TTC549 (cell line): ENCODE data around the gene EPSTI1.

Experiments used
- FAIRE-seq: peaks from 2 replicates; lab custom pipeline; 2012; peaks lifted over from hg19 to GRCh38; lab: Jason Lieb, UNC

Gene EPSTI1

DNA sequence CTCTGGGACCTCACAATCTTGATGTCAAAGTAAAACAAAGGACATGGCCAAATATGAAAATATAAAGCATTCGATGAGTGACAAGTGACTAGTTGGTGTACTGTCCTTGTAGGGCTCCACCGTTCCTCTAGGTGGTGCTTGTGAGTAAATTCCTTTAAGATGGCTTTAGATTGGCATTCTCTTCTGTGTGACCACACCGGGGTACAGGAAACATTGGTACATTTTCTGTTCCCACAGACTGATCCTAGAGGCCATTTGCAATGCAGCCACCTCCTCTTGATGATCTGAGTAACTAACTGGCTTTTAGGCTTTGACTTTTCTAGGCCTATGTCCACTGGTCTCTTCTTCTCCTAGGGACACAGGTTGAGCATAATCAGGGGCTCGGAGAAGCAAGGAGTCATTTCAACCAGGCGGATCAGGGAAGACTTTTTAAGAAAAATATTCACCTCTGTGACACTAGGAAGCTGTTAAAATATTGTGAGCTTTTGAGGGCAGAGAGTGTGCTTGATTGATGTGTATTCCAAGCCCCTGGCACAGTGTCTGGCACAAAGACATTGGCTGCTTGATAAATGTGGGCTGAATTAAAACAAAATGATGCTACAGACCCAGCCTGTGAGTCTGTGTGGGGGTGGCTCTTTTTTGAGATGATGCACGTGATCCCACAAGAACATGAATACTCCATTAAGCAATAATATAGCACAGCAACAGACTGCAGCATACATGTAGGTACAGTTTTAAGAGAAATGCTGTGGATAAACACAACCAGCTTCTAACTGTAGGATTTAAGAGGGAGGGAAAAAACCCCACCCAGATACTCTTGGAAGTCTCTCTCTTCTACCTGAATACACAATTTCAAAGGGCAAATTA is 21.0 kb downstream of the EPSTI1 start:
- peak; percentile 7 for FAIRE-seq

DNA sequence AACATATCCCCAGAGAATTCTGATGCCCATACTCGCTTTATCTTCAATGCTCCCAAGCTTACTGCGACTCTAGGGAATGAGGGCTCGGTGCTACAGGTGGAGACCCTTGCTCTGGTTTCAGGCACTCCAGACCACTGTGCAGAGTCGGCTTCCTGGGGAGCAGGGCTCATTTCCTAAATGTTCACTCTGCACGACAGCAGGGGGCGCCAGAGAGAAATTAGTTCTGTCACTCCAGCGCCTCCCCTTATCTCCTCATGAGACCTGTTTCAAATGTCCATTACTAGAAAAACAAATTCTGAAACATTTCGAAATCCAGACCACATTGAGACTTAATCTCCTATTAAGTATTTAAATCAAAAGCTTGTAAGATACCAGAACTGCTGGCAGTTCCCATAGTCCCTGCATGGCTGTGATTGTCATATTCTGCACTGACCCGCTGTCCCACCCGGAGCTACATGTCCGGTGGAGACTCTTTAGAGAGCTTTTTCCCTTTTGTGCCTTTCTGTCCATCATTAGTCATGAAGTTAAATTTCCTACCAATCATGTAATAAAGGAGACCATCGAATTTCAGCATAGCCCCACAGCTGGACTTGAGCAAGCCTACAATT is 22.4 kb downstream of the EPSTI1 start:
- no peak for FAIRE-seq

DNA sequence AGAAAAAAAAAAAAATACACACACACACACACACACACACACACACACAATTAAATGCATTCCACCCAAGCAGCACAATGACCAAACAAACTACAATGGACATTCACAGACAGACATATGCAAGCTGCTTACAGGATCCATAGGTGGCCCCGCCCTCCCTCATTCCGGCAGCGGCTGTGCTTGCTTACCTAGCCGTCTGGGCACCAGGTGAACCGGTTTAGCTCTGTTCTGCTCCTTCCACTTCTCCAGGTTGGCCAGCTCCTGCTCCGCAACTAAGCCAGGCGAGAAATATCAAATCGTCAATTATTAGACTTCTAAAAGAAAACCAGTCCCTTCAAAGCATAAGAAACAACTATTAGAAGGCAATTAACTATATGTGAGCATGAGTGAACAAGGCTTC is 23.1 kb downstream of the EPSTI1 start:
- no peak for FAIRE-seq

DNA sequence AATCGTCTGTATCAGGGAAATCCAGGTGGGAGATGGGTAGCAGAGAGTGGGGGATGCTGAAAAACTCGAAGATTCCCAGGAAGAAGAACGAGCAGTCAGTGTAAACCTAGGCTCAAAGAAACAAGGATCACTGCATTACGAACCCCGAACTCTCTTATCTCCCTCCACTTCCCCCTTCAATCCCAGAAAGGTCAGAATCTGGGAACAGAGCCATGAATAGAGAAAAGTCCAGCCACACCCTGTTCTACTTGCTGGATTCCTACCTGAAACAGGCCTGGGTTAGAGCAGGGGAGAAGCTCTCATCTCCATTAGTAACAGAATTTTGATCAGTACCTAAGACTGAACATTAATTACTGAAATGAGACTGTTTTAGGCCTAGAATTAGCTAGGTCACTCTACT is 24.4 kb downstream of the EPSTI1 start:
- FAIRE-seq, result no peak

DNA sequence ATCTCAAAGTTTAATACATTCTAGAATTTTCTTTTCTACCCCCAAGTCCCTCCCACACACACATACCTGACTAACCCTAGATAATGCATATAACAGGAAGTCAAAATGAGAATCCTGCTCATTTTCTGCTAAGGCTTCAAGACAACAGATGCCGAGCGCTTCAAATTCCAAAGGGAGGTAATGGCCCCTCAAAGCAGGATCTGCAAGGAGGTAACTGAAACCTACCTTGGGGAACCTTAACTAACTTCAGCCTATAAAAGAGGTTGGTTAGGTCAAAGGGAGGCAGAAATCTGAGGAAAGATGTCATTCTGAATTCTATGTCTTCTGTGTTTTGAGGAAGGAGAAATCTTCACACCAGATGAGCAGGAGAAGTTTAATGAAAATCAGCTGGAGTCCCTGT is 26.8 kb downstream of the EPSTI1 start:
- FAIRE-seq, result no peak

DNA sequence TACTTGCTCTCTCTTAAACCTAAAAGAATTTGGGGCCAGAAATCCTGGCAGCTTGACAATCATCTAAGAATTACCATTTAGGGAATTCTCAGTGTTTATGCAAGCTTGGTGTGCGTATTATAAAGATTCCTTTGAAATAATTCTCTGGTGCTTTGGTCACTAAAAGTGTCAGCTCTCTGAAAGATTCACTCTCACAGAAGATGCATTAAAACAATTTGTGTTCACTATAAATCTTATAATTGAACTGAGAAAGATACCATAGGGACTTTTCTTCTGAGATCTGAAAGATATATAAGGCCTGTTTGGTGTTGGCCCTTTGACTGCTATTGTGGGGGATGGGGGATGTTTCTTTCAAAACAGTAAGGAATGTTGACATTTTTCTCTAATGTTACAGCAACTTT is 27.3 kb downstream of the EPSTI1 start:
- no peak for FAIRE-seq

DNA sequence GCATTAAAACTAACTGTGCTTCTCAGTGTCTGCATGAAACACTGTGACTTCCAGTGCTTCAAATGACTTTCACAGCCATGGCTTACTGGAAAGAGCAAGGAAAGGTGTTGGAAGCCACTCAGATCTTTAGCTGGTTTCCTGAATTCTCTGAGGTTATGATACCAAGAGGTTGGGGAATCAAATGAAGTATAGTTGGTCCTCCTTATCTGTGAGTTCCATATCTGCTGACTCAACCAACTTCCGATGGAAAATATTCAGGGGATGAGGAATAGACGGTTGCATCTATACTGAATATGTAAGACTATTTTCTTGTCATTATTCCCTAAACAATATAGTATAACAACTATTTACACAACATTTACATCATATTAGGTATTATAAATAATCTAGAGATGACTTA is 32.4 kb downstream of the EPSTI1 start:
- no peak for FAIRE-seq

DNA sequence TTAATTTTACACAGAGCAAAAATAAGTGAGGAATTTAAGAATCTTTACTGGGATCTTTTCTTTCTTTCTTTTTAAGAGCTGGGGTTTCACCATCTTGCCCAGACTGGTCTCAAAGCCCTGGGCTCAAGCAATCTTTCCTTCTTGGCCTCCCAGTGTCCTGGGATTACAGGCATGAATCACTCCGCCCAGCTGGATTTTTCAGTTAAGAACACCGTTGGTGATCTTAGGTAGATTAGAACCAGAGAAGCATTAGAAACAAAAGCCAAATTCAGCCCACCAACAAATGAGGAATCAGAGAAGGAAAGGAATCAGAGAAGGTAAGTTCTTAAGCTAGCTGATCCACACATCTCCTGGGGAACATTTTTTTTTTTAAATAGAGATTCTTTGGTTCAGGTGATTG is 34.2 kb downstream of the EPSTI1 start:
- FAIRE-seq, result no peak

DNA sequence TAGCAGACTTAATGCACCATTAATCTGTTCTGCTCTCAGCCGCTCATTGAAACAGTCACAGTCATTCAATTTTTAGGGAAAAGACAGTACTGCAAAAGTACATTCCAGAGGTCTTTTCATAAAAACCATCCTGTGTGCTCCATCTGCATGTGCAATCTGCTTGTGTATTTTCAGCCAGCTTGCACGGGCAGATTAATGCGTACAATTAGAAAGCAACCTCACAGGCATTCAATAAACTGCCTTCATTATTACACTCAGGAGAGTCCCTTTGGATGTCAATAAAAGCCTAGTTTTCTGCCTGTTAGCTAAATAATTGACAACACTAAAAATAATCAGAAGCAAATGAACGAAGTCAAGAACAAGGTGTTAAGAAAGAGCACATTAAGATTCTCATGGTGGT is 41.9 kb downstream of the EPSTI1 start:
- FAIRE-seq, result no peak

DNA sequence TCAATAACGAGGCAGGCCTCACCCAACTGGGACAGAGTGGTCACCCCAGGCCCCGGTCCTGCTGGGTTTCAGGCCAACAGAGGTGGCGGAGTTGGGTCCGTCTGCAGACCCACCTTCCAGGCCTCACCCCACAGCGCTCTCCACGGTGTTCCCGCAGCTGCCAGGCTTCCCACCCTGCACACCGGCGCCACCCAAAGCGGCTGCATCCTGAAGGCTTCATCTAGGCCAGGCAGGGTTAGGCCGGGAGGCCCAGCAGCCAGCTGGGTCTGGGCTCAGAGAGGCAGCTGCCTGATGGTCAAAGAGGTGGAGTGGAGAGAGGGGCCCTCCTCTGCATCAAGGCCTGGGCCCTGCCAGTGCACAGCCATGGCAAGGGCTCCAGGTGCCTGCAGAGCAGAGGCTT is 44.1 kb downstream of the EPSTI1 start:
- no peak for FAIRE-seq

DNA sequence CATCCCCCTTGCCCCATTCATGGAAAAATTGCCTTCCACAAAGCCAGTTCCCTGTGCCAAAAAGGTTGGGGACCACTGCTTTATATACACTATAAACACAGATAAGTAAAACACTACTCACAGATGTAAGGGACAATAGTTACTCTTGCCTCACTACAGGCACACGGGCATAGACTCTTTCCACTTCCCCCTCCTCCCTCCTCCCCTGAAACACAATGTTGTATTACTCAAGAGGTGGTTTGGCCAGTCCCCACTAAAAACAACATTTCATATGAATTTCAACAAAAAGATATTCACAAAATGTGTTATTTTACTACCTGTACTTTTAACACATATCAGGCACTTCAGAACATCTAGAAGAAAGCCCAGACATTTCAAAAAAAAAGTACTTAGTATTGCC is 45.1 kb downstream of the EPSTI1 start:
- no peak for FAIRE-seq

DNA sequence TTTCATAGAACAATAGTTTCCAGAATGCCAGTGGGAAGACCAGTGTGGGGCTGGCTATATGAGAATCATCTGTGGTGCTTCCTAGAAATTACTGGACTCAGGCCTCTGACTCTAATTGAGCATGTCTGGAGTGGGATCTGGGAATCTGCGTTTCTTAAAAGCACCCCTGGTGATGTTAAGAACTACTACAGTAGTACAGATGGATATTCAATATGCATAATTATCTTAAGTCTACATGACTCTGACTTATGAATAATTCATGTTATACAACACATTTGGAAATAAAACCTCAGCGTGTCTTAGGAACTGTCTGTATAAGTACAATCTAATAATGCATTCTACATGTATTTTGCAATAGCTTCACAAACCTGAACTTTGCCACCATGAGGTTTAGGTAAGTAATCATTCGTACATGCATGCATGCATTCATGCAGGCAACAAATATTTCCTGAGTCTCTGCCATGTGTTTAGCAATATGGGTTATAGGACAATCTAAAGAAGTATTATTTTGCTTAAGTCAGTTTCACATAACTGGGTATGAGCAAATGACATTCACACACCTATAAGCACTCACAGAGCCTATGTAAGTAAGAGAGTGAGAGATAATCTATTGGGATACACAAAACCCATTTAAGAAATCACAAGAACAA is 62.0 kb downstream of the EPSTI1 start:
- FAIRE-seq, result no peak

DNA sequence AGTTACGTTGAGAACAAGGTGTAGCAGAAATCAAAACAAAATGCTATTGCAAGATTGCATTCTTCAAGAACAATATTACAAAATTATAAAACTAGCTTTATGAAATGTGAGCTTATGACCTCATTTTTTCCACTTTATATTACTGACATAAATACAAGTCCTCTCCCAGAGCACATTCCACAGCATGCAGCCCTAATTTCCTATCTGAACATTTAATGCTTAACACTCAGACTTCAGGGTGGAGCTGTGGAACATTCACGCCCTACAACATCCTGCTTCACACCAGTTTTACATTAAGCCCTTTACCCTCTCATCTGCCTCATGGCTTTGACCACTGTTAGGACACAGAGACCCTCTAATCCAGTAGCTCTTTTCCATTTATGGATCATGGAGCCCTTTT is 65.5 kb downstream of the EPSTI1 start:
- no peak for FAIRE-seq

DNA sequence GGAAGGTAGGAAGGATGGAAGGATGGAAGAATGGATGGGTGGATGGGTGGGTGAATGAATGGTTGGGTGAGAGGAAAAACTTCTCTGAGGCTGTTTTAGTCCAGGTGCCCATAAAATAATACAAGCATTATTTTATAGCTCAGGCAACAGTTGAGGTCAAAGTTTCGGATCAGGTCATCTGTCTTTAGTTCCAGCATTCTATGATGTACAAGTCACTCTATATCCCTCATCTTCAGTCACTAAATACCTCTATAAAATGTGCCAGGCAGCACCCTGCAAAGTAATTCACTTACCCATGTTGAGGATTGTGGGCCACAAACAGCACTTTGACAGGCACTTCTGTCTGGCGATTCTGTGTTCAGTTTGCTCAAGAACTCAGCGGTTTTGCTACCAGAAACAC is 66.0 kb downstream of the EPSTI1 start:
- no peak for FAIRE-seq

DNA sequence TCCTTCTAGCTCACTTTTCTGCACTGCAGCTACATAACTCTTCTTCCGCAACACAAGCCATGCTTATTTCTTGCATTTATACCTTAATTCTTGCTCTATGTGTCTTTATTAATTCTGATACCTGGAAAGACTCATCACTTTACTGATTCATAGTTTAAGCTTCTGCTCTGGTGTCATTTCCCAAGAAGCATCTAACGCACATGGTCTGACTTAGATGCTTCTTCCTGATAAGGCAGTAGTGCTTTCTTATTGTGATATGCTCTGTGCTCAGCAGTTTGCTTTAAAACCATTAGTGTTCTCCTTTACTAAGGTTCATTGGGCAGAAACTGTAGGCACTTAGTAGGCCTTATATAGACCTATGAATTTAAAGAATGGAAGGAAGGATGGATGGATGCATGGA is 66.4 kb downstream of the EPSTI1 start:
- no peak for FAIRE-seq

DNA sequence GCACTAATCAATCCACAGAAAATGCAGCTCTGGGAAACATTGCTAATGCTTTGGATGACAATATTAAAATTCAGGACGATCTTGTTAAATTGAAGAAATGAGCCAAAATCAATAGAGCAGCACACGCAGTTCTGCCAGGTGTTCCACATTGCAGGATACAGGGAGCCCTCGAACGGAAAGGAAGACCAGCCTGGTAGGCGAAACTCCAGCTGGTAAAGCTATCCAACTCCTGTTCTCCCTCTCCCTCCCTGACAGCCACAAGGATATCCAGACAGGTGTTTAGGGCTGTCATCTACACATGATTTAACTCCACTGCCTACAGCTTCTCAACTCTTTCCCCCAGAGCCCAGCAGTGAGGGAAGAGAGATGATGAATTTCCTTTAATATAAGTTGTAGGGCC is 67.7 kb downstream of the EPSTI1 start:
- no peak for FAIRE-seq

DNA sequence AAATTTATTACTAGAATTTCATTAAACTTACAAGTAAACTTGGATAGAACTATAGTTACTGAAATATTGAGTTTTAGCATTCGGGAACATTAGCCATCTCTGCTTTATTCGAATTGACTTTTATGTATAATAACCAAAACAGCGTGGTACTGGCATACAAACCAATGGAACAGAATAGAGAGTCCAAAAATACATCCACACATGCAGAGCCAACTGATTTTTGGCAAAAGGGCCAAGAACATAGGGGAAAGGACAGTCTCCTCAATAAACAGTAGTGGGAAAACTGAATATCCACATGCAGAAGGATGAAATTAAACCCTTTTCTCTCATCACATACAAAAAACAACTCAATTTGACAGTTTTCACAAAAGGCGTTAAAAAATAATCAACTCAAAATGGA is 84.3 kb downstream of the EPSTI1 start:
- FAIRE-seq, result no peak

DNA sequence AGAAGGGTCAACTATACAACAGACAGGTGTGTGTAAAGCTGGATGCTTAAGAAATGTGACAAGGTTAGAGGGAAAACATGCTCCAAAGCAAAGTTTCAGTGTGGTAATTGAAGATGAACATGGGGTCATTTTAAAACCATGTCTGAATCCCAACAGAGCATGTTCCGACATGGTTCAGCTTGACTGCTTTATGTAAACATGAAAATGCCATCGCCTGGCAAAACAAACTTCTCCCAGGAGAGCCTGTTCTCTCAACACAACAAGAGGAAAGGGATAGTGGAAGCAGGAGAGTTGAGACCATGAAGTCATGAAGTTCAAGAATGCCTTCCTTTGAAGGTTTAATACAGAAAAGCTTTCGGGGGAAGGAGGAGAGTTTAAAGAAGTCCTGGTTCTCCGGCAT is 85.8 kb downstream of the EPSTI1 start:
- no peak for FAIRE-seq

DNA sequence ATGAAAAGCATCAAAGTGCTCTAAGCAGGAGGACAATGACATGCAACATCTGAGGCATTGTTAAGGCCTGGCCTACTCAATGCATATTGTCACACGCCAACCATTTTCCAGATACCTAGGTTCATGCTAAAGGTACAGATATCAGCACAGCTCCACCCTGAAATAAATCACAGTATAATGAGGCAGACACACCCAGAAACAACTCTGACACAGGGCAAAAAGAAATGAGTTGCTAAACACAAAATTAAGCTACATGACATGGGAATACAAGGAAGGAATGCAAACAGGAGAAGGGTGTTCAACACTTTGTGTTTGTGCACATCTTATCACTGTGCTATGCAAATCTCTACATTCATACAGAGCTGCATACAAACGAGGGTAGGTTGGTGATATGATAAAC is 86.5 kb downstream of the EPSTI1 start:
- no peak for FAIRE-seq

DNA sequence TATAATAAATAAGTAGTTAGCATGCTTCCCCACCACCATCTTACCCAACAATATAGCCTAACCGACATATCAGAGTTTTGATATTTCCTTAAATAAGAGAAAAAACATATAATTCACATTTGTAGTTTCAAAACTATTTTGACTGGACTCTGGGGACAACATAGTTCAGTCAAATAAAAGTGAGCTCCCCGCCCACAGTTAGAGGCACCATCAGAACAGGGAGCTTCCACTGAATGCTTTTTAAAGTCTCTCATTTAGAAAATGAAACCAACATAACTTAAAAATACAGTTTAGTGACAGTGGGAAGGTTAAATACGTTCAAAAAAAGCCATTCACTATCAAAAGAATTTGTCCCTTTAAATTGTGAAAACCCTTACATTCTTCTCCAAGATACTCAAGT is 92.8 kb downstream of the EPSTI1 start:
- FAIRE-seq, result no peak

DNA sequence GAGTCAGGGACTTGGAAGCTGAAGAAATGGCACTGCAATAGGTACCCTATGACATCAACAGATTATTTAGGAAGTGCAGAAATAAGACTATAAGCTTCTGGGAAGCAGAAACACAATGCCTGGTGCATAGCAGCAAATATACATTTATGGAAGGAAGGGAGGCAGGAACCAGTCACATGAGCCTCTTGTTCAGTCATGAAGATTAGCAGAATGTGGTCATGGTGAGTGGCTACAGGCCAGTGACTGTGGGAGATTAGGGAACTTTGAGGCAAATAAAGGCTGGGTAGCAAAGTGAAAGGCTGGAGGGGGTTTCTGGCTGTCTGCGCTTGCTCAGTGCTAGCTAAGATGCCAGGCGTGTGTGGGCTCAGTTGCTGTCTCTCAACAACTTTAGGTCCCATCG is 96.3 kb downstream of the EPSTI1 start:
- FAIRE-seq, result no peak

DNA sequence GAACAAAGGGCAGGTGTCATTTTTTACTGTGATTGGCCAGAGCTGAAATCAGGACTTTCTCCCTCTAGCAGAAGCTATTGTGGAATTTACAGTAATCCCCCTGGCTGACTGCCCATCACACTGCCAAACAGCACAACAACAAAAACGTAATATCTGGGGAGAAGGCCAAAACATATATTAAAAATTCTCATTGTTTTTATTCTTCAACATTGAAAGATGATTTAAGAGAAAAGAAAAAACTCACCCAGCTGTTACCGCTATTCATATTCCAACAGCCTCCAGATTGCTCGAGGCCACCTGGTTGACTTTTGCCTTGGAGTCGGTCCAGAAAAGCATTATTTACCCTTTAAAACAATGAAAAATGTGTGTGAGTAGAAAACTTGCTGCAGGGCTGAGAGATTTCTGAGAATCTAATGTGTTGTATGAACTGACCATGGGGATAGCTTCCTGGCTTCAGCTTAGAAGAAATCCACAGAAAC is 97.2 kb downstream of the EPSTI1 start:
- FAIRE-seq, result no peak

DNA sequence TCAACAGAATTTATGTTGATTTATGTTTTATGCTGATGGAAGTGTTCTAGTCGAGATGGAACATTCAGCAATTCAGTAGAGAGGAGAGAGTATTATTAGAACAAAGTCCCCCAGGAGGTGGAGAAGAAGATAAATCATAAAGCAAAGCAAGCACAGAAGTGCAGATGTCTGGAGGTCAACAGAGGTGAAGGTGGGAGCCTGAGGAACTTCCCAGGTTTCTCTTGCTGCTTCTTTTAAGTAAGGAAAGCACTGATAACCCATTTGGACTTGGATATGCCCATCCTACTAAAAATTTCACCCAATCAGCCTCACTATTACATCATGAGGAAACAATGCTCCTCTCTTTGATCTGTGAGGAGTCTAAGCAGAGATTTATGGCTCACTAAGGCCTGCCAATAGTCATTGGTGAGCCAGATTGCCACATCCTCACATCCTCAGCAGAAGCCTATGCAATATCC is 98.8 kb downstream of the EPSTI1 start:
- FAIRE-seq, result no peak
